Duodenal mucosa (tissue), 2 donors: Measurements from ENCODE around the gene PPID.
"Not testable (repeated sequence)": the region's sequence is repeated elsewhere in the genome, so short reads cannot be mapped to it uniquely, and the experiment has no call there.

Source experiments
- H3K27ac ChIP-seq: one replicate; pipeline ENCODE4 v1.7.0; 2013; ENCODE audit warnings: low read depth, low read length
- H3K27me3 ChIP-seq, 2 donors: one replicate each; pipeline ENCODE4 v1.7.0; 2013; ENCODE audit warnings: low read length in 2 of 2, control low read depth in 1 of 2; ENCODE audit not compliant: insufficient read depth in 2 of 2, control insufficient read depth in 1 of 2
- H3K36me3 ChIP-seq, 2 donors: one replicate each; pipeline ENCODE4 v1.7.0; 2013; ENCODE audit warnings: low read length in 2 of 2, control low read depth in 1 of 2; ENCODE audit not compliant: insufficient read depth in 2 of 2, control insufficient read depth in 1 of 2
- H3K4me1 ChIP-seq, 2 donors: one replicate each; pipeline ENCODE4 v1.7.0; 2013; ENCODE audit warnings: low read length in 2 of 2, control low read depth in 1 of 2; ENCODE audit not compliant: insufficient read depth in 2 of 2, control insufficient read depth in 1 of 2
- H3K4me3 ChIP-seq, 2 donors: one replicate each; pipeline ENCODE4 v1.7.0; 2013; ENCODE audit warnings: low read length in 2 of 2, low read depth in 1 of 2
- H3K9ac ChIP-seq, 2 donors: one replicate each; pipeline ENCODE4 v1.7.0; 2013; ENCODE audit warnings: low read length in 2 of 2, low read depth in 1 of 2
- H3K9me3 ChIP-seq, 2 donors: one replicate each; pipeline ENCODE4 v1.7.0; 2013; ENCODE audit warnings: low read length in 2 of 2, control low read depth in 1 of 2; ENCODE audit not compliant: control insufficient read depth in 1 of 2

Gene PPID

DNA sequence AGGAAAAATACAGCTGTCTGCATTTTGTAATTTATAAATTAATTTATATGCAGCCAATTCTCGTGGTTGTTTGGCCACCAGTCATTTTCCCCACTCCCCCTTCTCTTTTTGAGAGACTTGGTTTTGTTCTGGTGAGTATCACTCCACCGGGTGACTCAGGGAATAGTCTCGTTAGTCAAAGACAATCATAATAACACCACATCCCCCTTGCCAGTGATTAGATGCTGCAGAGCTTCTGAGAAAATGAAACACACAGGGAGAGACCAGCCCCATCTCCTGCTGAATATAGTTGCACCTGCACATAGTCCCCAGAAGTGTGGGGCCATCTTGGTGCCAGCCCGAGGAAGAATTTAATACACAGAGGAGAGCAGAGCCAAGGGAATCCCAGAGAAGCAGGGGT is 37.7 kb upstream of the PPID start:
- Histone ChIP-seq H3K36me3 (no peaks in the 10 kb centered on the region), H3K4me3 (no peak overlapping the region), H3K4me1 (no peaks in the 10 kb centered on the region), H3K27me3 (no peaks in the 10 kb centered on the region), H3K27ac (no peak overlapping the region), H3K9ac (no peak overlapping the region), H3K9me3 (no peaks in the 10 kb centered on the region)

DNA sequence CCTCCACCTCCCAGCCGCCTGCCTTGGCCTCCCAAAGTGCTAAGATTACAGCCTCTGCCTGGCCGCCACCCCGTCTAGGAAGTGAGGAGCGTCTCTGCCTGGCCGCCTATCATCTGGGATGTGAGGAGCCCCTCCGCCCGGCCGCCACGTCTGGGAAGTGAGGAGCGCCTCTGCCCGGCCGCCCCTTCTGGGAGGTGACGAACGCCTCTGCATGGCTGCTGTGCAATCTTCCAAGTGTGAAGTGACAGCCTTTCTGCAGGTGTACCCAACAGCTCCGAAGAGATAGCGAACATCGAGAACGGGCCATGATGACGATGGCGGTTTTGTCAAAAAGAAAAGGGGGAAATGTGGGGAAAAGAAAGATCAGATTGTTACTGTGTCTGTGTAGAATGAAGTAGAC is 36.3 kb upstream of the PPID start:
- not testable (repeated sequence) for H3K27me3 ChIP-seq, H3K27ac ChIP-seq

DNA sequence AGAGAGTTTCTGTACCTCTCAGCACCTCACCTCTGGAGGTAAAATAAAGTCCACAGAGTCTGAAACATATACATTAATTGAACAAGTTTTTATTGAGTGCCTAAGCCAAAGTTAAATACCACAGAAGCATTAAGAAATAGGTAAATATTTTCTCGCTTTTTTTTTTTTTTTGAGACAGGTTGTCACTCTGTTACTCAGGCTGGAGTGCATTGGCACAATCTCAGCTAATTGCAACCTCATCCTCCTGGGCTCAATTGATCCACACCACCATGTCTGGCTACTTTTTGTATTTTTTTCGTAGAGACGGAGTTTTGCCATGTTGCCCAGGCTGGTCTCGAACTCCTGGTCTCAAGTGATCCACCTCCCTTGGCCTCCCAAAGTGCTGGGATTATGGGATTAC is 35.5 kb upstream of the PPID start:
- Histone ChIP-seq H3K27me3 (no peaks in the 10 kb centered on the region), H3K9ac (no peak overlapping the region), H3K27ac (no peak overlapping the region), H3K4me1 (no peaks in the 10 kb centered on the region), H3K4me3 (no peak overlapping the region), H3K36me3 (no peaks in the 10 kb centered on the region), H3K9me3 (no peaks in the 10 kb centered on the region)

More for the DNA sequence above, 36.3 kb upstream of the PPID start:
- H3K4me1 ChIP-seq, H3K36me3 ChIP-seq, H3K4me3 ChIP-seq, H3K9ac ChIP-seq, H3K9me3 ChIP-seq: not testable (repeated sequence)

DNA sequence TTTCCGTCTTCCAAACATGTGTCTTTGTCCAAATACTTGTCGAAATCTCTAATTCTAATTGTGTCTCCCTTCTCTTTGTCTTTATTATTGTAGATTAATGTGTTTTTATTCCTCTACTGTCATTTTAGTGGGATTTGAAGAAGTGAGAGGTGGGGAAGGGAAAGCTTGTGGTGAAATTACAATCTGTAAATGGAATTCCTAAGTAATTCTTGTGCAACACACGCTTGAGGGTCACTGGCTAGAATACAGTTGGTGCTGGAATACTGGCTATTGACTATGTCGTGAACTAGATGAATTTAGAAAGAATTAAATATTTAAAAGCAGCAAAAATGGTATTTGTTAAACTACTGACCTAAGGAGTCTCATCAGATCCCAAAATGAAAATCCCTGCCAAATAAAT is 34.9 kb upstream of the PPID start:
- Histone ChIP-seq H3K9ac (no peak overlapping the region), H3K36me3 (no peaks in the 10 kb centered on the region), H3K27ac (no peak overlapping the region), H3K4me1 (no peaks in the 10 kb centered on the region), H3K27me3 (no peaks in the 10 kb centered on the region), H3K9me3 (no peaks in the 10 kb centered on the region), H3K4me3 (no peak overlapping the region)

DNA sequence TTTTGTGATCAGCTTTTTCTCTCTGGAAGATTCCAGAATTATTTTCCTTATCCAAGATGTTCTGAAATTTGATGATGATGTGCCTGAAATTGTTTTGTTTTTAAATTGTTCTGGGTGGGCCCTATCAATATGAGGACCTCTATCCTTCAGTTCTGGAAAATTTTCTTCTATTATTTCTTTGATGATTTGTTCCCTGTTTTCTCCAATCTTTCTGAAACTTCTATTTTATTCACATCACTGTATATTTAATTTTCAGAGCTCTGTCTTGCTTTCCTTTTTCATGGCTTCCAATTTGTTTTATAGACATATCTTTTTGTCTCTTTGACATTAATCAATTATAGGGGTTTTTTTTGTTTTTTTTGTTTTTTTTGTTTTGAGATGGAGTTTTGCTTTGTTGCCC is 33.4 kb upstream of the PPID start:
- Histone ChIP-seq H3K27me3 (no peaks in the 10 kb centered on the region), H3K4me1 (no peaks in the 10 kb centered on the region), H3K9ac (no peak overlapping the region), H3K36me3 (no peaks in the 10 kb centered on the region), H3K9me3 (no peaks in the 10 kb centered on the region), H3K27ac (no peak overlapping the region), H3K4me3 (no peak overlapping the region)

DNA sequence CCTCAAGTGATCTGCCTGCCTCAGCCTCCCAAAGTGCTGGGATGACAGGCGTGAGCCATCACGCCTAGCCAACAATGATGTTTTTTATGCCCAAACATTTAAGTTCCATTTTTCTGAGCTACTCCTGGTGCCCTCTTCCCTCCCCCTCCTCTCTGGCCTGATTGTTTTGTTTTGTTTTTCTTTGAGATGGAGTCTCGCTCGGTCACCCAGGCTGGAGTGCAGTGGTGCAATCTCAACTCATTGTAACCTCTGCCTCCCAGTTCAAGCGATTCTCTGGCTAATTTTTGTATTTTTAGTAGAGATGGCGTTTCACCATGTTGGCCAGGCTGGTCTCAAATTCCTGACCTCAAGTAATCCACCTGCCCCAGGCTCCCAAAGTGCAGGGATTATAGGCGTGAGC is 32.6 kb upstream of the PPID start:
- not testable (repeated sequence) for H3K9me3 ChIP-seq, H3K4me3 ChIP-seq, H3K9ac ChIP-seq, H3K36me3 ChIP-seq, H3K27me3 ChIP-seq, H3K27ac ChIP-seq, H3K4me1 ChIP-seq

DNA sequence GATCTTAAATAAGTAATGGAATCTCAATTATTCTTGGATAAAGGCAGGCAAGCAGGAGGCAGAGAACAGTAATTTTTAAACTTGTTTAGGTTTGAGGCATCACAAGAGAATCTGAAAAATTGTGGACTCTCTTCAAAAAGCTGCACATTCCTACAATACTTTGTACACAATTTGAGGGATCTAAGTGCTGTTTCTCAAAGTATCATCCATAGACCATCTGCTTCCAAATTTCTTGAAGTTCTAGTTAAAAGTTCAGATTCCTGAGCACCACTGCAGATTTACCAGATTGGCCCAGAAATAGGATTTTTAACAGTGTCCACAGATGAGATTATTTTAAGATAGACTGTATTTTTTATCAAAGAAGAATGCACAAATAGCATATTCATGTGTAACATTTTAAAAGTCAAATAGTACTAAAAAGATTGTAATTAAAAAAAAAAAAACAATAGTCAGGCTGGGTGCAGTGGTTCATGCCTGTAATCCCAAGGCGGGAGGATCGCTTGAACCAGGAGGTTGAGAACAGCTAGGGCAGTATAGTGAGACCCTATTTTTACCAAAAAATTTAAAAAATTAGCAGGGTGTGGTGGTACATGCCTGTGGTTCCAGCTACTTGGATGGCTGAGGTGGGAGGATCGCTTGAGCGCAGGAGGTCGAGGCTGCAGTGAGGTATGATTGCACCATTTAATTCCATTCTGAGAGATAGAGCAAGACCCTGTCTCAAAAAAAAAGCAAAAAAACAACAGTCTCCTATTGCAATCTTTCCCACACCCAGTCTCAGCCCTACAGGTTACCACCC is 31.4 kb upstream of the PPID start:
- Histone ChIP-seq H3K4me3 (no peak overlapping the region), H3K9ac (no peak overlapping the region), H3K9me3 (no peaks in the 10 kb centered on the region), H3K36me3 (no peaks in the 10 kb centered on the region), H3K27ac (no peak overlapping the region), H3K27me3 (no peaks in the 10 kb centered on the region), H3K4me1 (no peaks in the 10 kb centered on the region)

DNA sequence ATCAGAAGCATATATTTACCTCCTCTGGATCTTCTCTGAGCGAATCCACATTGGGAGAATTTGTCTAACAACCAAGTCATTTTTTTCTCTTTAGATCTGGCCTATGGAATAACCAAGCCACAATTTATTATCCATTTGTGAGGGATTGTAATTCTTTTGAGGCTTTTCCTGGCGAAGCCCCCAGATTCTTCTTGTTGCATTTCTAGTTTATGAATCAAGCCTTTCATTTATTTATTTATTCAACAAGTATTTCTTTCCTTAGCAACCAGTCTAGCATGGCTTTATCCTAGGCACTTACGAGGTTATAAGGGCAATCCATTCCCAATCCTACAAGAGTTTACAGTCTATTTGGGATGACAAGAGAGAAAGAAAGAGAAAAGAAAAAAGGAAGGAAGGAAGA is 27.2 kb upstream of the PPID start:
- Histone ChIP-seq H3K9me3 (no peaks in the 10 kb centered on the region), H3K4me3 (no peak overlapping the region), H3K4me1 (no peaks in the 10 kb centered on the region), H3K27ac (no peak overlapping the region), H3K27me3 (no peaks in the 10 kb centered on the region), H3K9ac (no peak overlapping the region), H3K36me3 (no peaks in the 10 kb centered on the region)

DNA sequence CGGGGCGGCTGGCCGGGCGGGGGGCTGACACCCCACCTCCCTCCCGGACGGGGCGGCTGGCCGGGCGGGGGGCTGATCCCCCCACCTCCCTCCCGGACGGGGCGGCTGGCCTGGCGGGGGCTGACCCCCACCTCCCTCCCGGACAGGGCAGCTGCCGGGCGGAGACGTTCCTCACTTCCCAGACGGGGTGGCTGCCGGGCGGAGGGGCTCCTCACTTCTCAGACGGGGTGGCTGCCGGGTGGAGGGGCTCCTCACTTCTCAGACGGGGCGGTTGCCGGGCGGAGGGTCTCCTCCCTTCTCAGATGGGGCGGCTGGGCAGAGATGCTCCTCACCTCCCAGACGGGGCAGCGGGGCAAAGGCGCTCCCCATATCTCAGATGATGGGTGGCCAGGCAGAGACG is 23.3 kb upstream of the PPID start:
- H3K4me3 ChIP-seq, H3K9me3 ChIP-seq, H3K9ac ChIP-seq, H3K4me1 ChIP-seq, H3K27me3 ChIP-seq, H3K36me3 ChIP-seq, H3K27ac ChIP-seq: not testable (repeated sequence)

DNA sequence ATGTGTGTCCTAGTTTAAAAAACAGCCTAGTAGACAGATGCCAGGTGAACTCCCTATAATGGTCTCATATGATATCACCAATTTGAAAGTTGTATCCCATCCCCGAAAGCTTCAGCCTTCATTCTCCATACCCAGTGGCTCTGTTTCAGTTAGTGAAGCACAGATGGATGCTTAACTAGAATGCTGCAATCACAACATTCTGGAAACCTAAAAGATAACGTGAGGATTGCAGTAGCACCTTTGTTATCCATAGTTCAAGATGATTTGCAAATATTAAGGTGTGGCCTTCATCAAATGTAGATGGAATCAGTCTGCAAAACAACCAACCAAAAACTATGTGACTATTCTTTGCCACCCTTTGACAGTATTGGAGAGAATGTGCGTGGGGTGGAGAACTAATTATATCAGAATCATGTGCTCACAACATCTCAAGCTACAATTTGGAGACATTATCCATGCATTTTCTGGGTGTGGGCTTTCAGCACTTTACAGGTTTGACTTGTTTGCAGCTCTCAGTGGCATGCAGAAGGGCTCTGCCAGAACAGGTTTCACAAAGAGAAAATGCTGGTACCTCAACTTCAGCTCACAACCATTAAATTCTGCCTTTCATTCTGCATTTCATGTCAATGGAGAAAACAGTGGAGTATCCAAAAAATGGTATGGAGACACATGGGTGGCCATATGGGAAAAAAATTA is 18.3 kb upstream of the PPID start:
- Histone ChIP-seq H3K4me3 (no peak overlapping the region), H3K27ac (no peak overlapping the region), H3K4me1 (no peaks in the 10 kb centered on the region), H3K36me3 (no peaks in the 10 kb centered on the region), H3K9me3 (no peaks in the 10 kb centered on the region), H3K9ac (no peak overlapping the region), H3K27me3 (no peaks in the 10 kb centered on the region)
